Measurements from ENCODE around the gene CDKAL1.

Gene CDKAL1

DNA sequence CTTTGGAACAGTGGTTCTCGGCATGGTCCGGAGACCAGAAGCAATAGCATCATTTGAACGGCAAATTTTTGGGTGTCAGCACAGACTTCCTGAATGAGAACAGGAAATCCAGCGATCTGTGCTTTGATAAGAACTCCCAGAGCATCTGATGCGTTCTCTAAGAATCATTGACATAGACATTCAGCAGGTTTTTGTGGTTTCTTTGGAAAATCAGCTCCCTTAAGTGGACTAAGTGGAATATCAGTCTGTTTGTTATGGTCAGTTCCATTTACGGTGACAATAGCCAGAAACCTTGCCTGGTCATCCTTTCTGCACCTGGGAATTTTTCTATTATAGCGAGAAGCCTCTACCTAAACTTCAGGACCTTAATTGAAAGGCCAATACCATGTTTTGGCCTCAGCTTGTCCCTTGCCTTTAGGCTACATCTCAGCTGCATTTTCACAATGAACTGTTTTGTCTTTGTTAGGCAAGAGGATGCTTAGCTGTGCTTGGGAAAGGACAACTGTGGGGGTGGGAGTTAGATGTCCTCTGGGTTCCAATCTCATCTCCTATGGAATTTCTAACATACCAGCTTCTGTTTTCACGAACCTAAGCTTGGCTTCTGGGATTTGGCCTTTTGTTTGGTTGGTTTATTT lies 299.7 kb downstream of the CDKAL1 start:
- H3K9ac ChIP-seq (ENCODE audit: low read length in 2 of 2) = no peak overlapping the region
- no peak overlapping the region for H3K4me3 ChIP-seq (ENCODE audit: low read length in 2 of 2)
- H3K36me3 ChIP-seq (ENCODE audit: control insufficient read depth in 2 of 2, insufficient read depth in 2 of 2, low read length in 2 of 2) = no peaks in the 10 kb centered on the region
- no peaks in the 10 kb centered on the region for H3K4me1 ChIP-seq (ENCODE audit: control insufficient read depth, insufficient read depth, low read length)
- no peak overlapping the region for H3K27ac ChIP-seq (ENCODE audit: low read length)
- H3K27me3 ChIP-seq (ENCODE audit: control insufficient read depth in 1 of 2, insufficient read depth in 2 of 2, low read length in 2 of 2) = no peaks in the 10 kb centered on the region
- no peaks in the 10 kb centered on the region for H3K9me3 ChIP-seq (ENCODE audit: control insufficient read depth in 2 of 2, low read length in 2 of 2)

DNA sequence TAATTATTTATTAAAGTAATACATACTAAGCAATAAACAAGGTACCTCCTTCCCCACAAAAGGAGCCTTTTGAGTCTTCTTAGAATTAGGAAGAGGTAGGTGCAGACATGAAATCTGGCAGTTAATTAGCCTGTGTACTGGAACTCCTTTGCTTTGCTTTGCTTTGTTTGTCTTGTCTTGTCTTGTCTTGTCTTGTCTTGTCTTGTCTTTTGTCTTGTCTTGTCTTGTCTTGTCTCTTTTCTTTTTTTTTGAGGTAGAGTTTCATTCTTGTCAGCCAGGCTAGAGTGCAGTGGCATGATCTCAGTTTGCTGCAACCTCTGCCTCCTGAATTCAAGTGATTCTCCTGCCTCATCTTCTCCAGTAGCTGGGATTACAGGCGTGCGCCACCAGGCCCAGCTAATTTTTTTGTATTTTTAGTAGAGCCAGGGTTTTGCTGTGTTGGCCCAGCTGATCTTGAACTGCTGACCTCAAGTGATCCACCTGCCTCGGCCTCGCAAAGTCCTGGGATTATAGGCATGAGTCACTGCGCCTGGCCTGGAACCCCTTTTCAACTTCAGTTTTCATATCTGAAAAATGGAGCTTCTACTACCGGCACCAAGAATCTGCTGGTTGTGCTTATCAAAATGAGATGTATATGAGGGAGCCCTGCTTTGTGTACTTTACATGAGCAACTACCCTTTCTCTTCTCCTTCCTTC lies 301.2 kb downstream of the CDKAL1 start:
- no peaks in the 10 kb centered on the region for H3K27me3 ChIP-seq (ENCODE audit: control insufficient read depth in 1 of 2, insufficient read depth in 2 of 2, low read length in 2 of 2)
- no peaks in the 10 kb centered on the region for H3K4me1 ChIP-seq (ENCODE audit: control insufficient read depth, insufficient read depth, low read length)
- no peak overlapping the region for H3K4me3 ChIP-seq (ENCODE audit: low read length in 2 of 2)
- H3K9me3 ChIP-seq (ENCODE audit: control insufficient read depth in 2 of 2, low read length in 2 of 2) = no peaks in the 10 kb centered on the region
- no peaks in the 10 kb centered on the region for H3K36me3 ChIP-seq (ENCODE audit: control insufficient read depth in 2 of 2, insufficient read depth in 2 of 2, low read length in 2 of 2)
- no peak overlapping the region for H3K27ac ChIP-seq (ENCODE audit: low read length)
- H3K9ac ChIP-seq (ENCODE audit: low read length in 2 of 2) = no peak overlapping the region

DNA sequence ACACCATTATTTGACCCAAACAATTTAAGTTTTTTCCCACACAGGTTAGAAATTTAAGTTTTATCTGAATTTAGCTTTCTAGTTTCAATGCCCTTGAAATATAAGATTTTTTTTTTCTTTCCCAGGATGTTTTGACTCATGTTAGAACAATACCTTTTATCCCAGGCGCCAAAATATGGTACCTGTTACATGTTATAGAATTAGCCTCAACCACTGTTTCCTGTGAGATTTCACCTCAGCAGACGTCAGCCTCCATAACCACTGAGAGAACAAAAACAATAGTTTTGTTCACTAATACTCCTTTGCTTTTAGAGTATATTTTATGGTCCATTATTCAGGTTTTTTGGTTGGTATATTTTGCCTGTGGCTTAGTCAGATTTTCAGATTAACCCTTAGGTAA lies 302.9 kb downstream of the CDKAL1 start:
- no peaks in the 10 kb centered on the region for H3K27me3 ChIP-seq (ENCODE audit: control insufficient read depth in 1 of 2, insufficient read depth in 2 of 2, low read length in 2 of 2)
- H3K9ac ChIP-seq (ENCODE audit: low read length in 2 of 2) = no peak overlapping the region
- no peaks in the 10 kb centered on the region for H3K36me3 ChIP-seq (ENCODE audit: control insufficient read depth in 2 of 2, insufficient read depth in 2 of 2, low read length in 2 of 2)
- H3K4me3 ChIP-seq (ENCODE audit: low read length in 2 of 2) = no peak overlapping the region
- no peaks in the 10 kb centered on the region for H3K4me1 ChIP-seq (ENCODE audit: control insufficient read depth, insufficient read depth, low read length)
- no peaks in the 10 kb centered on the region for H3K9me3 ChIP-seq (ENCODE audit: control insufficient read depth in 2 of 2, low read length in 2 of 2)
- H3K27ac ChIP-seq (ENCODE audit: low read length) = no peak overlapping the region

- Histone ChIP-seq H3K9me3 (ENCODE audit: control insufficient read depth in 2 of 2, low read length in 2 of 2) (no peaks in the 10 kb centered on the region), H3K36me3 (ENCODE audit: control insufficient read depth in 2 of 2, insufficient read depth in 2 of 2, low read length in 2 of 2) (no peaks in the 10 kb centered on the region), H3K27me3 (ENCODE audit: control insufficient read depth in 1 of 2, insufficient read depth in 2 of 2, low read length in 2 of 2) (no peaks in the 10 kb centered on the region), H3K9ac (ENCODE audit: low read length in 2 of 2) (no peak overlapping the region), H3K4me1 (ENCODE audit: control insufficient read depth, insufficient read depth, low read length) (no peaks in the 10 kb centered on the region), H3K4me3 (ENCODE audit: low read length in 2 of 2) (no peak overlapping the region), H3K27ac (ENCODE audit: low read length) (no peak overlapping the region)
Measured at GRCh38 chr6:20838113-20838512, 303.9 kb downstream of the CDKAL1 start.

DNA sequence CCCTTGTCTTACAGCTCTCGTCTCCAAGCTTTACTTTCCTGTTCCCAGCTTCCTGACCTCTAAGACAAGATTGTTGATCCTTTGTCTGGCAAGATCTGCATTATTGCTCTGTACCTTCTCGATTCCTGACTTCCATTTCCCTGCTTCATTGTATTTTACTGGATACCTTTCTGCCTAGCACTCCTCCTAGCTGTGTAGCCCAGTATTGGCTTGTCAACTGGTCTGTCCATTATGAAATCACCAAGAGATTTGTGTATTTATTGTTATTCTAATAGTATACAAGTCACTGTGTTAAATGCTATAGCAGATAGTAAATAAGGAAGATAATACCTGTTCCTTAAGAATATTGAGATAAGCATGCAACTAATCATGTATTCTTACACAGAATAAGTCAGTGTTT lies 305.4 kb downstream of the CDKAL1 start:
- no peak overlapping the region for H3K9ac ChIP-seq (ENCODE audit: low read length in 2 of 2)
- H3K4me3 ChIP-seq (ENCODE audit: low read length in 2 of 2) = no peak overlapping the region
- H3K27ac ChIP-seq (ENCODE audit: low read length) = no peak overlapping the region
- H3K36me3 ChIP-seq (ENCODE audit: control insufficient read depth in 2 of 2, insufficient read depth in 2 of 2, low read length in 2 of 2) = no peaks in the 10 kb centered on the region
- no peaks in the 10 kb centered on the region for H3K9me3 ChIP-seq (ENCODE audit: control insufficient read depth in 2 of 2, low read length in 2 of 2)
- no peaks in the 10 kb centered on the region for H3K27me3 ChIP-seq (ENCODE audit: control insufficient read depth in 1 of 2, insufficient read depth in 2 of 2, low read length in 2 of 2)
- H3K4me1 ChIP-seq (ENCODE audit: control insufficient read depth, insufficient read depth, low read length) = no peaks in the 10 kb centered on the region

DNA sequence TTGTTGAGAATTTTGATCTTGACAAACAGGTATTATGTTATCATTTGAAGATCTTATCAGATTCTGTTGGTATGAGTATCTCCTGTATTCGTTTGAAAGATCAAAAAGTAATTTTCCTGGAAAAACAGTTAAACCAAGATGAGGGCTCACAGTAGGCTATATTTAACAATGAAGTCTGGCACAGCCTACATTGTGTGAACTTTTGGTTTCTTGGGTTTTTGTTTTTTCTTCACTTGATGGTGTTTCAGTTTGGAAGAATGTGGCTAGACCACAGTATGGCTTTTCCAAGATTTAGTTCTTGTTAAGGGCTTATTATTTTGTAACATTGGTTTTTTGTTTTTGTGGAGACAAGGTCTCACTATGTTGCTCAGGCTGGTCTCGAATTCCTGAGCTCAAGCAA lies 306.4 kb downstream of the CDKAL1 start:
- Histone ChIP-seq H3K36me3 (ENCODE audit: control insufficient read depth in 2 of 2, insufficient read depth in 2 of 2, low read length in 2 of 2) (no peaks in the 10 kb centered on the region), H3K9me3 (ENCODE audit: control insufficient read depth in 2 of 2, low read length in 2 of 2) (no peaks in the 10 kb centered on the region), H3K9ac (ENCODE audit: low read length in 2 of 2) (no peak overlapping the region), H3K4me1 (ENCODE audit: control insufficient read depth, insufficient read depth, low read length) (no peaks in the 10 kb centered on the region), H3K27me3 (ENCODE audit: control insufficient read depth in 1 of 2, insufficient read depth in 2 of 2, low read length in 2 of 2) (no peaks in the 10 kb centered on the region), H3K4me3 (ENCODE audit: low read length in 2 of 2) (no peak overlapping the region), H3K27ac (ENCODE audit: low read length) (no peak overlapping the region)

GRCh38 chr6:20841806-20842205 lies 307.5 kb downstream of the CDKAL1 start:
- Histone ChIP-seq H3K9ac (ENCODE audit: low read length in 2 of 2) (no peak overlapping the region), H3K4me1 (ENCODE audit: control insufficient read depth, insufficient read depth, low read length) (no peaks in the 10 kb centered on the region), H3K36me3 (ENCODE audit: control insufficient read depth in 2 of 2, insufficient read depth in 2 of 2, low read length in 2 of 2) (no peaks in the 10 kb centered on the region), H3K4me3 (ENCODE audit: low read length in 2 of 2) (no peak overlapping the region), H3K27me3 (ENCODE audit: control insufficient read depth in 1 of 2, insufficient read depth in 2 of 2, low read length in 2 of 2) (no peaks in the 10 kb centered on the region), H3K9me3 (ENCODE audit: control insufficient read depth in 2 of 2, low read length in 2 of 2) (no peaks in the 10 kb centered on the region), H3K27ac (ENCODE audit: low read length) (no peak overlapping the region)

DNA sequence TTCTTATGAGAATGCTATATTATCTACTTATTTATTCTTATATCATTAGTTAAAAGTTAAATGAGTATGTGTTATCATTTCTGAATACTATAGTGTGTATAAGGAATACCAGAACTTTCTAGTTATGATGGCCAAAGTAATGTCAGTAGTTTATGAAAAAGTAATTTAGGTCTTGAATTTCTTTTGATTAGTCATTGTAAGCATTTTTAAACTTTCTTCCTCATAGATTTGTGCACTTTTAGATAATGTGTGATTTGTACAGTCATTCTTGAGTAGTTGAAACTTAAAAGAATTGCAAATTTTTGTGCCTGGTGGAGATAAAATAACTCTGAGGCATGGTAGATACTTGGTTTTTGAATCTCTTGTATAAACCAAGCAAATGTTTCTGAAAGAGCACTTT lies 311.3 kb downstream of the CDKAL1 start:
- Histone ChIP-seq H3K9me3 (ENCODE audit: control insufficient read depth in 2 of 2, low read length in 2 of 2) (no peaks in the 10 kb centered on the region), H3K27me3 (ENCODE audit: control insufficient read depth in 1 of 2, insufficient read depth in 2 of 2, low read length in 2 of 2) (no peaks in the 10 kb centered on the region), H3K36me3 (ENCODE audit: control insufficient read depth in 2 of 2, insufficient read depth in 2 of 2, low read length in 2 of 2) (no peaks in the 10 kb centered on the region), H3K9ac (ENCODE audit: low read length in 2 of 2) (no peak overlapping the region), H3K27ac (ENCODE audit: low read length) (no peak overlapping the region), H3K4me1 (ENCODE audit: control insufficient read depth, insufficient read depth, low read length) (no peaks in the 10 kb centered on the region), H3K4me3 (ENCODE audit: low read length in 2 of 2) (no peak overlapping the region)

GRCh38 chr6:20846602-20847028 lies 312.4 kb downstream of the CDKAL1 start:
- Histone ChIP-seq H3K27ac (ENCODE audit: low read length) (no peak overlapping the region), H3K9me3 (ENCODE audit: control insufficient read depth in 2 of 2, low read length in 2 of 2) (no peaks in the 10 kb centered on the region), H3K4me3 (ENCODE audit: low read length in 2 of 2) (no peak overlapping the region)

DNA sequence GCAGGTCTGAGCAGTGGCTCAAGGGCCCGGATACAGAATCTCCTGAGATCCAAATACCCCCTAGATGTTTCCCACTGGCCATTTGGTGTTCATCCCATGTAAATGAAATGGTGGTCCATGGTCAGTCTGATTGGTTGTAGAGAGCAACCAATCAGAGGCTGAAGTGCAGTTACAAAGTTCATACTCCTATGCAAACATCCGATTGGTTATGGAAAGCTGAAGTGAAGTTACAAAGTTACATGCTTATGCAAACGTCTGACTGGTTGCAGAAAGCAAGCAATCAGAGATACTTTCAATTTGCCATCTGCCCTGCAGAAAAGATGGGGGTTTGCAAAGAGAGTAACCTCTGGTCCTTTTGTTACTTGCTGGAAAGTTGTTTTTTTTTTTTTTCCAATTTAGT lies 313.6 kb downstream of the CDKAL1 start:
- H3K9ac ChIP-seq (ENCODE audit: low read length in 2 of 2) = no peak overlapping the region
- no peaks in the 10 kb centered on the region for H3K27me3 ChIP-seq (ENCODE audit: control insufficient read depth in 1 of 2, insufficient read depth in 2 of 2, low read length in 2 of 2)
- H3K27ac ChIP-seq (ENCODE audit: low read length) = no peak overlapping the region
- no peak overlapping the region for H3K4me3 ChIP-seq (ENCODE audit: low read length in 2 of 2)
- no peaks in the 10 kb centered on the region for H3K36me3 ChIP-seq (ENCODE audit: control insufficient read depth in 2 of 2, insufficient read depth in 2 of 2, low read length in 2 of 2)
- no peaks in the 10 kb centered on the region for H3K4me1 ChIP-seq (ENCODE audit: control insufficient read depth, insufficient read depth, low read length)
- H3K9me3 ChIP-seq (ENCODE audit: control insufficient read depth in 2 of 2, low read length in 2 of 2) = no peaks in the 10 kb centered on the region

More at GRCh38 chr6:20846602-20847028, 312.4 kb downstream of the CDKAL1 start:
- Histone ChIP-seq H3K27me3 (ENCODE audit: control insufficient read depth in 1 of 2, insufficient read depth in 2 of 2, low read length in 2 of 2) (no peaks in the 10 kb centered on the region), H3K9ac (ENCODE audit: low read length in 2 of 2) (no peak overlapping the region), H3K36me3 (ENCODE audit: control insufficient read depth in 2 of 2, insufficient read depth in 2 of 2, low read length in 2 of 2) (no peaks in the 10 kb centered on the region), H3K4me1 (ENCODE audit: control insufficient read depth, insufficient read depth, low read length) (no peaks in the 10 kb centered on the region)

GRCh38 chr6:20850686-20851416 lies 316.6 kb downstream of the CDKAL1 start:
- Histone ChIP-seq H3K9me3 (ENCODE audit: control insufficient read depth in 2 of 2, low read length in 2 of 2) (no peaks in the 10 kb centered on the region), H3K9ac (ENCODE audit: low read length in 2 of 2) (no peak overlapping the region), H3K4me3 (ENCODE audit: low read length in 2 of 2) (no peak overlapping the region), H3K27ac (ENCODE audit: low read length) (no peak overlapping the region), H3K4me1 (ENCODE audit: control insufficient read depth, insufficient read depth, low read length) (no peaks in the 10 kb centered on the region), H3K36me3 (ENCODE audit: control insufficient read depth in 2 of 2, insufficient read depth in 2 of 2, low read length in 2 of 2) (no peaks in the 10 kb centered on the region), H3K27me3 (ENCODE audit: control insufficient read depth in 1 of 2, insufficient read depth in 2 of 2, low read length in 2 of 2) (no peaks in the 10 kb centered on the region)
